Measurements from ENCODE around the gene CD6.
"Not testable (repeated sequence)": the region's sequence is repeated elsewhere in the genome, so short reads cannot be mapped to it uniquely, and the experiment has no call there.

CD6 gene

DNA sequence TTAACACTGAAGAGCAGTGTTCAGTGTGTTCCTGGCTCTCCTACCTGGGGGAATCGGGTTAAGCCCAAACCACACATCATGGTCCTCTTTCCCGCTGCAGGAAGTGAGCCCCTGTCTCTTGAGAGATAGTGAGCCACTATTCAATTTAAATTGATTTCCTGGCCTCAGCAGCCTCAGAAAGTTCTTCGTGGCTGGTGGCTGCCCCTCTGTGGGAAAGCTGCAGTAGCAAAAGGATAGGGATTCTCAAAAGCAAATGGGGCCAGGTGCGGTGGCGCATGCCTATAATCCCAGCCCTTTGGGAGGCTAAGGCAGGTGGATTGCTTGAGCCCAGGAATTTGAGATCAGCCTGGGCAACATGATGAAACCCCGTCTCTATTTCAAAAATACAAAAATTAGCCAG is 81.7 kb downstream of the CD6 start:
- no peak for DNase-seq (ENCODE audit: low spot score)

DNA sequence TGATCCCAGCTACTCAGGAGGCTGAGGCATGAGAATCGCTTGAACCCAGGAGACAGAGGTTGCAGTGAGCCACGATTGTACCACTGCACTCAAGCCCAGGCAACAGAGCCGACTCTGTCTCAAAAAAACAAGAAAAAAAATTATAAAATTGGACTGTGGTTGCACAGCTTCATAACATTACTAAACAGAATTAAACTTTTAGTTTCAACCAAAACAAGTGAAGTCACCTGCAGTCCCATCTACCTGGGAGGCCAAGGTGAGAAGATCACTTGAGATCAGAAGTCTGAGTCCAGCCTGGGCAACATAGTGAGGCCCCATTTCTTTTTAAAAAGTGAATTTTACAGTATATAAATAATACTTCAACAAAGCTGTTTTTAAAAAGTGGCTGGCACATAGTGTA is 83.0 kb downstream of the CD6 start:
- no peak for DNase-seq (ENCODE audit: low spot score)

DNA sequence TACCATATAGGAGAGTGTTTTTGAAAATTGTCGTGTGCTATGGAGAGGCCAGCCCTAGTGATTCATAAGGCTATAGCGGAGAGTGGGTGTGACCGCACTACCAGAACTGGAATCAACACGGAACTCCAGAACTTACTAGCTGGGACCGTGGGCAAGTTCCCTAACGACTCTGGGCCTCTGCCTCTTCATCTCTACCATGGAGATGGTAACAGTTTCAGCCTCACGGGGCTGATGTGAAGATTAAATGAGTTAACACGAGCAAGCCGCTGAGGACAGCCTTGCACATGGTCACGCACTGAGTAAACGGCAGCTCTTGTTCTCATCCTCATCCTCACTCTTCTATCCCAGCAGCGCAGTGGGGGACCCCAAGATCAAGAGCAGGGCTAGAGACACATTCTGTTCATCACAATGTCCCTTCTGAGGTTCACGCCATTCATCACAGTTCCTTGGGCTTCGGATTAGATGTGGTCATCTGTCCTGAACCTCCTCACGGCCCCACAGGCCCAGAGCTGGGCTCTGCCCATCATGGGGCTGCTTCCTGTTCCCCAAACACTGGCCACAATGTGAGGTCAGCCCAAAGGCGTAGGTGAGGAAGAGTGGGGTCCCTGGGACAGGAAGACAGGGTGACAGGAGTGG is 83.6 kb downstream of the CD6 start:
- no peak for DNase-seq (ENCODE audit: low spot score)

DNA sequence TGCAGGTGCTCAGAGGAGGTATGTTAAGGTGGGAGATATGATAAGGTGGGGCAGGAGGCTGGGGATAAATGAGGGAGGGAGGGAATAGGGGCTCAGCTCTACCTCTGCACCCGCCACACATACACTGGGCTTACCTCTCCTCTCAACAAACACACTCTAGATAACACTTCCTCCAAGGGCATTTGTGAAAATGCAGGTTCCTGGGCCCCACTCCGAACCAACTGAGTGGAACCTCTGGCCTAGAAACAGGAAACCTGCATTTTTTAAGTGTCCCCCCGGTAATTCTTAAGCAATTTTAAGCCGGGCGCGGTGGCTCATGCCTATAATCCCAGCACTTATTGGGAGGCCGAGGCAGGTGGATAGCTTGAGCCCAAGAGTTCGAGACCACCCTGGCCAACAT is 84.3 kb downstream of the CD6 start:
- DNase-seq (ENCODE audit: low spot score): no peak

DNA sequence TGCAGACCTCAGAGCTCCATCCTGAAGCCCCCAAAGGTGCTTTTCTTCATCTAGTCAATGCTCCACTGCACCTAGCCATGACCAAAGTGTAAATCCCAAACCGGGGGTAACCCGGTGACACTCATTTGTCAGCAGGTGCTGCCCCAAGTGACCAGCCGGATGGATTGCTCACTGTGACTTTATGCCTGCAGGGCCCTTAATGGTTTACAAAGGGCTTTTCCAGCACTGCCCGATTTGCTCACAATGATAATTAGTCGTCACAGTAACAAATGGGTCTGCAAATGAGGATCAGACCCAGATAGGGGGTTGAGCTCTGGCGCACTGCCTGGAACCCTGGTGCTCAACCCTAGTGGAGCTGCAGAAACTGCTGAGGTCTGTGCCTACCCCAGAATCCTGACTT is 85.1 kb downstream of the CD6 start:
- DNase-seq (ENCODE audit: low spot score): no peak

DNA sequence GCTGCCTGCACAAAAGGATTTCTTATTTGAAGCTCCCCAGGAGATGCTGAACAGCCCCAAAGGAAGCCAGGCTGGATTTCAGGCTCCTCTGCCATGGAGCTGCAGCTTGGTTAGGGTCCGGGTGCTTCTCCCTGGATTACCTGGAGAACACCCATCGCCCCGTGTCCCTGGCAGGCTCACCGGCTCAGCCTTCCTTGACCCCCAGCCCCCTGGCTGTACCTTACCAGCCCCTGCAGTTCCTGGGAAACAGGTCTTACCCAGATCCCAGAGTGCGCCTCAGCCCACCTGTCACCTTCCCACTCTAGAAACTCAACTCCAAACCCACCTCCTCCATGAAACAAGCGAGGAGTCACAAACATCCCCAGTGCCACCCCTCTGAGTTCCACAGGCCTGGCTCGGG is 85.5 kb downstream of the CD6 start:
- no peak for DNase-seq (ENCODE audit: low spot score)

DNA sequence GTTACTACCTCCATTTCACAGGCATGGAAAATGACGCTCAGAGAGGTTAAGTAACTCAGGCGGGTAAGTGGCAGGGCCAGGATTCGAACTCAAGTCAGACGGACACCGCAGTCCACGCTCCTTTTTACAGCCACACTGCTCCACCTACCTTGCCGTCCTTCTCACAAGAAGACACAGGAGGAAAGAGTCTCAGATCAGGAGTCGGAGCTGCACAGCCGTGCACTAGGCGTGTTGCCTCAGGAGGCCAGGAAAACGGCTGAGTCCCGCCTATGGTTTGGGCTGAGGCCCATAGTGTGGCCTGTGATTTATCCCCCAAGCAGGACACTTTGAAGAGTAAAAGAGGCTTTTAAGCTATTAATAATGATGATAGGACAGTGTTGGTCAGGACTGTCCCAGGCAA is 86.1 kb downstream of the CD6 start:
- DNase-seq (ENCODE audit: low spot score): no peak

DNA sequence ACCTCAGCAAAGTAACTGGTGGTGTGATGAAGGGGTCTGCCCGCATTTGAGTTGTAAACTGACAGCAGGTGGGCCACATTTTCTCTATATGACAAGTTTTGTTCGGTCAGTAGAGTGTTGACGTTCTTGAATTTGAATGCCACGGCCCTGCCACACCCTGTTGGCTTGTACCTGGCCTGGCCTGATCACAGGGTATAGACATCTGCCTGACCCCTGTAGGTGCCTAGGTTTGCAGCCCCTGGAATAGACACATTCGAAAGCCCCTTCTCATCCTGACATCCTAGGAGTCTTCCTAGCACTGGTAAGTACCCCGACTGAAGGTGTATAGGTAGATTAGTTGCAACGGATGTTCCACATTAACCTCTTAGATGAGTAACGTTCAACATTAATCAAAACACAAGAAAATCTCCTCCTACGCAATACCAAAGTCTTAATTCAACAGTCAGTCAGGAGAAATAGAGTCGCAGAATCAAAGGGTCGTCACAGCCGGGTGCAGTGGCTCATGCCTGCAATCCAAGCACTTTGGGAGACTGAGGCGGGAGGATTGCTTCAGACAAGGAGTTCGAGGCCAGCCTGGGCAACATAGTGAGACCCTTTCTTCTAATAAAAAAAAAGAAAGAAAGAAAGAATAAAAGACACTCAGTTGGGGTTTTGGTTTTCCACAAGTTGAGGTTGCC is 87.2 kb downstream of the CD6 start:
- no peak for DNase-seq (ENCODE audit: low spot score)

DNA sequence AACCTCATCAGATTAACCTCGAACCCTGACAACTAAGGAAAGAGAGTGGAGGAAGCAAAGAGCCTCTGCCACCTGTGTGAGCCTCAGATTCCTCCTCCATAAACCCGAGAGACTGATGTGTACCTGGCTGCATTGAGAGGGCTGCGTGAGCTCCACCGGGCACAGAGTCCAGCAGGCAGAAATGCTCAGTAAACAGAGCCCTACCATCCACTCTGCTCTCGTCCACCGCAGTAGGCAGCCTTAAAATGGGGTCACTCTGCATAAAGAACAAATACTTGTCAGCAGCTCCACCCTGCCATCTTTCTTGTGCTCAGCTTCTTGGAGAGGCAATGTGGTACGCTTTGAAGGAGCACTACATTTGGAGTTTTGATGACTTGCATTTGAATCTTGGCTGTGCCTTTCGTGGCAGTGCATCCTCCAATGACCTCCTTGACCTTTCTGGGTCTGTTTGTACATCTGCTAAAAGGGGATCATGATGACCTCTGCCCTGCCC is 87.8 kb downstream of the CD6 start:
- no peak for DNase-seq (ENCODE audit: low spot score)

DNA sequence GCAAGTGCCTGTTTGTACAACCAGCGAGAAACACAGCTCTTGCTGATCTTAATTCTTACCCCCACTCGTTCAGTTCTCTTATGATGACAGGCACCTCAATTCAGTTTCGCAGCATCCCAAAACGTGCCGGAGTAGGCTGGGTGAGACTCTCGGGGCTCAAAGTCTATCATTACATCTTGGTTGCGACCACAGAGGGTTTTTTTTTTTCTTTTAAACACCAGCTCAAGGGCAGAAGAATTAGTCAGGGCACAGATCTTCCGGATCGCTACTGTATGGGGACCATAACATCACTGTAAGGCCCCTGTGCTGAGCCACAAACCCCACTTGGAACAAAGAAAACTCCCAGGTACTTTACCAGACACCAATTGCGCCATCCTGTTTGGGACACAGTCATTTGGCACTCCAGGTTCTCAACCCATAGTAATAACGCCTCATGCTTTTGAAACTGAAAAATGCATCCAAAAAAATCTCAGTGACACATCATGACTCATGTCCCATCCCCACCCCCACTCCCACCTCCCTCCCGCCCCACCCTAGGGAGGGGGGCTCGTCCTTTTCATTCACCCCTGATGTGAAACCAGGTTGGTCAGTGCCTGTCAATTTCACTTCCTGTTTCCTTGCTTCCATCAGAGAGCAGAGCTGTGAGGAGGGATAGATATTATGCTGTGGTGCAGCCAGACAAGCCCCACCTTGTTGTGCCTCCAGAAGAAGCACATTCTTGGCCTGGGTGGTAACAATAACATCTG is 89.8 kb downstream of the CD6 start:
- no peak for DNase-seq (ENCODE audit: low spot score)

DNA sequence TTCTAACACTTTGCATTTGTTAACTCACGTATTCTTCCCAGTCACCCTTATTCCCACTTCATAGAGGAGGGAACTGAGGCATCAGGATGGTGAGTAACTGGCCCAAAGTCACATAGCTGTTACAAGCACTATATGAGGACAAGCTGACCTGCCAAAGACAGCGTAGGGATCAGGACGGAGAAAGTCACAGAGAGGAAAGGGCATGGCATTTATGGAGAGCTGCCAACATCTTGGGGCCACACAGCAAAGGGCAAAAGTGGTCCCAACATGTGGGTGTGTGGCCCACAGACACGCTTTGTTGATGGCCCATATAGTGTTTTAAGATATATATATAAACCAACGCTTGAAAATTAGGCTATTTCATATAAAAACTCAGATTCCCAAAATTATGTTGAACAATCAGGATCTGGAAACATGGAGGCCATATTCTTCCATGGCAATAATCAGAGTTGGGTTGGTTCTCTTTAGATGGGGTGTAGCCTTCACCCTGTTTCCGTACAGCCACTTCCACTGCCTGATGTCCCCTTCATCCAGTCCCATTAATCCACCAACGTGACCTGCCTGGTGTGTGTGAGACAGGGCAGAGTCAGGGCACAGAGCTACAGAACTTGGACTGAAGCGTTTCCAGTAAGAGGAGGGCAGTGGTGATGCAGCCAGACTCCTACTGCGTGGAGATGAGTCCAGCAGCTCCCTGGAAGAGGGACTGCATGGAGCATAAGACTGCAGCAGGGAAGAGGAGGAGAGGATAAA is 90.9 kb downstream of the CD6 start:
- DNase-seq (ENCODE audit: low spot score): no peak

DNA sequence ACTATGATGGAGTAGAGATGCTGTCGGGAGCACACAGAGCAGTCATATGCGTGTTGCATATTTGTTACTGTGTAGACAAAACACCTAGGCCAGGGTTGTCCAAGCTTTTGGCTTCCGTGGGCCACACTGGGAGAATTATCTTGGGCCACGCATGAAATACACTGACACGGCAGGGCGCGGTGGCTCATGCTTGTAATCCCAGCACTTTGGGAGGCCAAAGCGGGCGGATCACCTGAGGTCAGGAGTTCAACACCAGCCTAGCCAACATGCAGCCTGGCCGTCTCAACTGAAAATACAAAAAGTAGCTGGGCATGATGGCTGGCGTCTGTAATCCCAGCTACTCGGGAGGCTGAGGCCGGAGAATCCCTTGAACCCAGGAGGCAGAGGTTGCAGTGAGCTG is 93.8 kb downstream of the CD6 start:
- not testable (repeated sequence) for DNase-seq (ENCODE audit: low spot score)

DNA sequence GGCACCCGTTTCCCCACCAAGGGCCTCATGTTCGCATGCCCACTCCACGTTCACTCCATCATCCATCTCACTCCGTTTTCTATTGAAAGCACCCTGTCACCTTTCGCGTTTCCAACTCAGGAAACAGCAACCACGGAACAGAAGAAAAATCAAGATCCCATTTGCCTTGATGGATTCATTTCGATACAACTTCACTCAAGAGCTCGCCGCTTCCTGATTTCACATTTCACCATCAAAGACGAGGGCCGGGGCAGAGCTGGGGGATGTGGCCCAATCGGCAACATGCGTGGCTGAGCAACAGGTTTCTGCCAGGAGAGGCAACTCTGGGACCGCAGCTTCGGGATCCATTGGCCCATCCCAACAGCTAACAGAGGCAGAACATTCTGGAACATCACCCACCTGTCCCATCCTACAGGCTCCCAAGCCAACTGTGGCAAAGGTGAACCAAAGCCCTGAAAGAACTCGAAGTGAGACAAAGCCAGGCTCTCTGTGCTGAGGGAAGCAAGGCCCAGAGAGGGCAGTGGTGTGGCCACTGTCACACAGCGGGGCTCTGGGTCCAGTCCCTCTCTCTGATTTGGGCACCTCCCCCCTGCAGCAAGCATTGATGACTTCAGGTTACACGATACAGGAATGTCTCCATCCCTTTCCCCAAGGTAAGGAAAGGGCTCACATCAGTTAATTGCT is 94.6 kb downstream of the CD6 start:
- DNase-seq (ENCODE audit: low spot score): no peak

DNA sequence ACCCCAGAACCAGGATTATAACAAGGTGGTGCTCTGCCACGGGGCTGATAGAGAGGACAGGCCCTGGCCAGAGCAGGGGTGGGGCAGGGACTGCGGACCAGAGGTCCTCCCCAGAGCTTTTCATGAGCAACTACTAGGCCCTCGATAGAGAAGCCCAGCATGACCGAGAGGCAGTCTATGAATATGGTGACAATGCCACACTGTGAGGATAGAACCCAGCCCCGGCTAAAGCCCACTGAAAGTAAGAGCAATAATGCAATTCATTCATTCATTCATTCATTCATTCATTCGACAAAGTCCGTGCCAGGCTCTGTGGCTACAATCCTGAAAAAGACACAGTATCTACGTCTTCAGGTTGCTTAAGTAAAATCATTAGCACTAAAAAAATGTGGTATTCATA is 95.2 kb downstream of the CD6 start:
- no peak for DNase-seq (ENCODE audit: low spot score)

DNA sequence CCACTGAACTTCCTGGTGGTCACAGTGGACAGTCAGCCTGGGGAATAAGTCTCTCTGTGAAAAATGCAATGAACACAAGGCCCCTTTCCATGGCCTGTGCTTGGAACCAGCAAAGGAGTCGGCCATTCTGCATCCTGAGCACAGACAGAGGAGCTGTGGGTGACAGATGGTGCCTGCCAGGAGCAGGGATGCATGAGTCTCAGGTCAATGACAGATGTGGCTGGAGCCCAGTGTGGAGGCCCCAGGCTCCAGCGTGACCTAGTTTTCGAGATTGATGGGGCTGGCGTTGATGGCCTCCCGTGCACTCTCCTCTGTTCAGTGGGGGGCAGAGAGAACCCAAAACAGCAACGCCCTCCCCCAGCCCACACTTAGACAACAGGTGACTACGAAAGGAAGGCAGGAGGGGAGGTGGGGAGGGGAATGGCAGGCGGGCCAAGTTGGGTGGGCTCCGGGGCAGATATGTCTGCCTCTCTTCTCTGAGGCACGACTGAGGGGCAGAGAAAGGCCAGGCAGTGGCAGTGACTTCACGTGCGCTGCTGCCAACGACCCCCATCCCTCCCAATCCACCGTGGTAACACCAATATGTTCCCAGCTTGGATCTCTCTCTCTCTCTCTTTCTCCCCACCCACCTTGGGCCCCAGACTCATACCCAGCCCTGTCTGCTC is 96.4 kb downstream of the CD6 start:
- no peak for DNase-seq (ENCODE audit: low spot score)

DNA sequence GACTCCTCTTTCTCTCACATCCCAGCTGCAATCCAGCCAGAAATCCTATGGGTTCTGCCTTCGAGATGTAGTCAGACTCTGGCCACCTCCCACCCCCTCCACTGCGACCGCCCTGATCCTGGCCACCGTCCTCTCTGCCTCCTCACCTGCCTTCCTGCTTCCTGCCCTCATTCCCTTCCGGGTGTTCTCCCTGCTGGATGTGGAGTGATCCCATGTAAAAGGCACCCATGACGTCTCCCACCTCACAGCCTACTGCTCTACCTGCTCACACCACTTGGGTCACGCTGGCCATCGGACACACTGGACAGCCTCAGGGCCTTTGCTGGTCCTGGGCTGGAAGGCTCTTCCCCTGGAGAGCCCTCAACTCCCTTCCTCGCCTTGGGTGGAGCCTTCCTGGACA is 97.1 kb downstream of the CD6 start:
- no peak for DNase-seq (ENCODE audit: low spot score)

DNA sequence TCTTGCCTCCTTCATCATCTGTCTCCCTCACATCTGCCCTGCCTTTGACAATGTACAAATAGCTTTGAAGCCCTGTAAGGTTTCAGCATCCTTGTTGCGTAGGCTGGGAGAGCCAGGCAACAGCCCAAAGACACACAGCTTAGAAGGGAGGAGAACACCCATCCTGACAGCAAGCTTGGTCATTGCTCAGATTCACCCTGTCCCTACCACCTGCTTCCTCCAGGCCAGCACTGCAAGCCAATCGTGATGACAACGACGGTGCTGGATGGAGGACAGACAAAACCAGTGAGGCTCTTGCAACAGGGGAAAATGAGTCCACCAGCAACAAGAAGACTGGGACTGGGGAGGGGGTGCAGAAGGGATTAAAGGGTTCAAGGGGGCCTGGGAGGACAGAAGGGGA is 97.9 kb downstream of the CD6 start:
- DNase-seq (ENCODE audit: low spot score): no peak

All from kidney capillary endothelial cell (primary cell).